GM23338 (cell line): ENCODE measurements around the gene MFRP. TPM values are rescaled to one million over a fixed set of nuclear protein-coding genes. Genes with fewer than 3 reads are reported as not detected.

Experiments used
- ATAC-seq: fragments of 200-7000 bp; cut with Tn5 transposase; 3 replicates; pipeline ENCODE4 v1.9.1; 2020
- DNase-seq: peaks from one replicate; pipeline ENCODE4 v3.0.0-alpha.2; 2015; ENCODE audit warnings: low spot score
- H2AFZ ChIP-seq: fragments of 200-600 bp; sonication (generic); 2 replicates; pipeline ENCODE4 v1.8.0; 2016; ENCODE audit warnings: antibody characterized with exemption, mild to moderate bottlenecking, moderate library complexity
- H3F3A ChIP-seq: fragments of 200-600 bp; sonication (generic); replicated peaks from 2 replicates; pipeline ENCODE4 v1.8.0; 2017; ENCODE audit warnings: antibody characterized with exemption, mixed run types, low read depth
- H3K27ac ChIP-seq: fragments of 200-600 bp; sonication (generic); 2 replicates; pipeline ENCODE4 v1.6.1; 2016; ENCODE audit warnings: low read depth
- H3K27me3 ChIP-seq: fragments of 200-600 bp; sonication (generic); 2 replicates; pipeline ENCODE4 v1.8.0; 2016; ENCODE audit warnings: mild to moderate bottlenecking, mixed run types, moderate library complexity; ENCODE audit not compliant: insufficient read depth
- H3K36me3 ChIP-seq: fragments of 200-600 bp; sonication (generic); 2 replicates; pipeline ENCODE4 v1.8.0; 2016; ENCODE audit warnings: mild to moderate bottlenecking; ENCODE audit not compliant: insufficient read depth
- H3K4me1 ChIP-seq: fragments of 200-600 bp; sonication (generic); 2 replicates; pipeline ENCODE4 v1.8.0; 2016; ENCODE audit warnings: mild to moderate bottlenecking, moderate library complexity; ENCODE audit not compliant: insufficient read depth
- H3K4me2 ChIP-seq: fragments of 200-600 bp; sonication (generic); 2 replicates; pipeline ENCODE4 v1.7.1; 2017; ENCODE audit warnings: mixed run types
- H3K4me3 ChIP-seq: fragments of 200-600 bp; sonication (generic); 2 replicates; pipeline ENCODE4 v1.6.1; 2016; ENCODE audit warnings: mixed run types
- H3K79me2 ChIP-seq: fragments of 200-600 bp; sonication (generic); replicated peaks from 2 replicates; pipeline ENCODE4 v1.8.0; 2017; ENCODE audit warnings: mild to moderate bottlenecking; ENCODE audit not compliant: insufficient read depth
- H3K9me2 ChIP-seq: fragments of 200-600 bp; sonication (generic); 2 replicates; pipeline ENCODE4 v1.8.0; 2017; ENCODE audit not compliant: insufficient read depth
- H4K20me1 ChIP-seq: fragments of 200-600 bp; sonication (generic); replicated peaks from 2 replicates; pipeline ENCODE4 v1.8.0; 2017; ENCODE audit warnings: mild to moderate bottlenecking; ENCODE audit not compliant: insufficient read depth
- H3K27ac Mint-ChIP-seq: 2 replicates; pipeline ENCODE4 v1.8.0; 2020; ENCODE audit warnings: inconsistent platforms, mild to moderate bottlenecking, moderate library complexity, mixed read lengths
- H3K27me3 Mint-ChIP-seq: 3 replicates; pipeline ENCODE4 v1.8.0; 2022; ENCODE audit warnings: low read depth, mild to moderate bottlenecking, moderate library complexity, mixed read lengths, inconsistent platforms; ENCODE audit not compliant: insufficient read depth, poor library complexity
- H3K36me3 Mint-ChIP-seq: 3 replicates; pipeline ENCODE4 v1.8.0; 2021; ENCODE audit warnings: low read depth, mild to moderate bottlenecking, inconsistent platforms, moderate library complexity, mixed read lengths
- H3K4me1 Mint-ChIP-seq: 3 replicates; pipeline ENCODE4 v1.8.0; 2020; ENCODE audit warnings: mild to moderate bottlenecking, inconsistent platforms, mixed read lengths
- H3K4me3 Mint-ChIP-seq: 3 replicates; pipeline ENCODE4 v1.8.0; 2021; ENCODE audit warnings: moderate library complexity, mild to moderate bottlenecking, inconsistent platforms, mixed read lengths
- H3K9me3 Mint-ChIP-seq: 3 replicates; pipeline ENCODE4 v1.8.0; 2020; ENCODE audit warnings: moderate library complexity, mild to moderate bottlenecking, inconsistent platforms, mixed read lengths
- CREB1 ChIP-seq: fragments of 250-450 bp; sonication (Bioruptor Pico); IDR thresholded peaks from 2 replicates; pipeline ENCODE4 v1.5.0; 2020; ENCODE audit warnings: low read depth, mild to moderate bottlenecking, moderate library complexity
- EZH2 ChIP-seq: fragments of 200-600 bp; sonication (generic); IDR thresholded peaks from one replicate; pipeline ENCODE4 v1.8.0; 2017; ENCODE audit warnings: antibody characterized with exemption, mild to moderate bottlenecking, low read depth; ENCODE audit not compliant: unreplicated experiment
- ZNF114 ChIP-seq: fragments of 250-450 bp; sonication (Bioruptor Pico); IDR thresholded peaks from 2 replicates; pipeline ENCODE4 v1.5.0; 2020; ENCODE audit warnings: mild to moderate bottlenecking, moderate library complexity
- ZNF331 ChIP-seq: fragments of 250-450 bp; sonication (Bioruptor Pico); IDR thresholded peaks from 2 replicates; pipeline ENCODE4 v1.5.0; 2020; ENCODE audit warnings: low read depth, mild to moderate bottlenecking, moderate library complexity
- polyA plus RNA-seq: library from polyadenylated mRNA; unstranded; fragments of >200 nt; fragmentation: Nextera tagmentation; extraction: Ambion mirVana; gene quantifications from 2 replicates; pipeline ENCODE4 v1.2.1, GENCODE V29; 2016
- total RNA-seq: library from RNA; depleted of rRNA; stranded (reverse); fragments of >200 nt; shearing (Covaris generic); gene quantifications from 2 replicates; pipeline ENCODE4 v1.2.3, GENCODE V29; 2014
- TF ChIP-seq, protein P1 (sequence below): fragments of 250-450 bp; sonication (Bioruptor Pico); IDR thresholded peaks from 2 replicates; pipeline ENCODE4 v1.5.0; 2020; ENCODE audit warnings: mild to moderate bottlenecking, moderate library complexity
- TF ChIP-seq, protein P2 (sequence below): IDR thresholded peaks from 2 replicates; pipeline ENCODE4 v1.6.1; 2016; ENCODE audit warnings: antibody characterized with exemption

MFRP gene
- total and polyA plus RNA-seq, 2 experiments from 2014 or later: 0.03 TPM; not detected in 1

DNA sequence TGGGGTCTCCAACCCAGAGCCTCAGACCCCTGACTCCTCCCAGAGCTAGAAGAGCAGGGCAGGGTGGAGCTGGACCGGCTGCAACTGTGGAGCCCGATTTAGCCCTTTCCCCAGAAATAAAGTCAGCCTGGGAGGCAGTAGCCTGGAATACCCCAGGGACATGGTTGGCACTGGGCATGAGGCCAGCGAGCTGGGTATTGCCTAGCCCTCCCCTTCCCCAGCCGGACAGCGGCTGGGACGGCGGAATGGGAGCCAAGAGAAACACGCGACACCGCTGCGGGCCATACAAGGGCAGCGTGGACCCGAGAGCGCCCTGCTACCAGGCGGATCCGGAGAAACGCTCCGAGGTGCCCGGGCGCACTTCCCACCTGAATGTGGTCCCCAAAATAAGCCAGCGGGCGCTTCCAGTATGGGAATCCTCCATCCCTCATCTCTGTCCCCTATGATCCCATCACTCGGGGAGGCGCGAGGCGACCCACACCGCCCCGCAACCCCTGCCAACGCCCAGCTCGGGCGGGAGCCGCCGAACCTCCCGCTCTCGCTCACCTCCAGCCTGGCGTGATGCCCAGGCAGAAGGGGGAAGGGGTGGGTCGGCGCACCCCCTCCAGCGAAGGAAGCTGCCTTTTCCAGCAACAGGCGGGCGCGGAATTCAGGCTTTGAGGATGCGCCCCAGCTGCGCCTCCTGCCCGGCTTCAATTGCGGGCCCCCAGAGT is 30.3 kb downstream of the MFRP start:
- H3K36me3 Mint-ChIP-seq: peaks cover 3% of the 10 kb centered on the region; the same call in 1 of the 3 replicates
- no peaks in the 10 kb centered on the region for H3K9me2 ChIP-seq
- peaks cover 55% of the 10 kb centered on the region for H3K27me3 Mint-ChIP-seq
- no peak for DNase-seq
- H3K27ac ChIP-seq: no peak overlapping the region
- H3K79me2 ChIP-seq: no peaks in the 10 kb centered on the region
- H2AFZ ChIP-seq: peak overlapping the region; percentile 72
- peaks cover 7% of the 10 kb centered on the region; the same call in 1 of the 2 replicates for H4K20me1 ChIP-seq
- no peaks in the 10 kb centered on the region for H3K36me3 ChIP-seq
- H3K4me3 Mint-ChIP-seq: peak overlapping the region; percentile 68
- peak overlapping the region; percentile 98 for H3K4me2 ChIP-seq
- TF ChIP-seq ZNF331 (CRISPR knock-in tag): no peak
- peak; percentile 35 for TF ChIP-seq EZH2
- TF ChIP-seq, protein P1, sequence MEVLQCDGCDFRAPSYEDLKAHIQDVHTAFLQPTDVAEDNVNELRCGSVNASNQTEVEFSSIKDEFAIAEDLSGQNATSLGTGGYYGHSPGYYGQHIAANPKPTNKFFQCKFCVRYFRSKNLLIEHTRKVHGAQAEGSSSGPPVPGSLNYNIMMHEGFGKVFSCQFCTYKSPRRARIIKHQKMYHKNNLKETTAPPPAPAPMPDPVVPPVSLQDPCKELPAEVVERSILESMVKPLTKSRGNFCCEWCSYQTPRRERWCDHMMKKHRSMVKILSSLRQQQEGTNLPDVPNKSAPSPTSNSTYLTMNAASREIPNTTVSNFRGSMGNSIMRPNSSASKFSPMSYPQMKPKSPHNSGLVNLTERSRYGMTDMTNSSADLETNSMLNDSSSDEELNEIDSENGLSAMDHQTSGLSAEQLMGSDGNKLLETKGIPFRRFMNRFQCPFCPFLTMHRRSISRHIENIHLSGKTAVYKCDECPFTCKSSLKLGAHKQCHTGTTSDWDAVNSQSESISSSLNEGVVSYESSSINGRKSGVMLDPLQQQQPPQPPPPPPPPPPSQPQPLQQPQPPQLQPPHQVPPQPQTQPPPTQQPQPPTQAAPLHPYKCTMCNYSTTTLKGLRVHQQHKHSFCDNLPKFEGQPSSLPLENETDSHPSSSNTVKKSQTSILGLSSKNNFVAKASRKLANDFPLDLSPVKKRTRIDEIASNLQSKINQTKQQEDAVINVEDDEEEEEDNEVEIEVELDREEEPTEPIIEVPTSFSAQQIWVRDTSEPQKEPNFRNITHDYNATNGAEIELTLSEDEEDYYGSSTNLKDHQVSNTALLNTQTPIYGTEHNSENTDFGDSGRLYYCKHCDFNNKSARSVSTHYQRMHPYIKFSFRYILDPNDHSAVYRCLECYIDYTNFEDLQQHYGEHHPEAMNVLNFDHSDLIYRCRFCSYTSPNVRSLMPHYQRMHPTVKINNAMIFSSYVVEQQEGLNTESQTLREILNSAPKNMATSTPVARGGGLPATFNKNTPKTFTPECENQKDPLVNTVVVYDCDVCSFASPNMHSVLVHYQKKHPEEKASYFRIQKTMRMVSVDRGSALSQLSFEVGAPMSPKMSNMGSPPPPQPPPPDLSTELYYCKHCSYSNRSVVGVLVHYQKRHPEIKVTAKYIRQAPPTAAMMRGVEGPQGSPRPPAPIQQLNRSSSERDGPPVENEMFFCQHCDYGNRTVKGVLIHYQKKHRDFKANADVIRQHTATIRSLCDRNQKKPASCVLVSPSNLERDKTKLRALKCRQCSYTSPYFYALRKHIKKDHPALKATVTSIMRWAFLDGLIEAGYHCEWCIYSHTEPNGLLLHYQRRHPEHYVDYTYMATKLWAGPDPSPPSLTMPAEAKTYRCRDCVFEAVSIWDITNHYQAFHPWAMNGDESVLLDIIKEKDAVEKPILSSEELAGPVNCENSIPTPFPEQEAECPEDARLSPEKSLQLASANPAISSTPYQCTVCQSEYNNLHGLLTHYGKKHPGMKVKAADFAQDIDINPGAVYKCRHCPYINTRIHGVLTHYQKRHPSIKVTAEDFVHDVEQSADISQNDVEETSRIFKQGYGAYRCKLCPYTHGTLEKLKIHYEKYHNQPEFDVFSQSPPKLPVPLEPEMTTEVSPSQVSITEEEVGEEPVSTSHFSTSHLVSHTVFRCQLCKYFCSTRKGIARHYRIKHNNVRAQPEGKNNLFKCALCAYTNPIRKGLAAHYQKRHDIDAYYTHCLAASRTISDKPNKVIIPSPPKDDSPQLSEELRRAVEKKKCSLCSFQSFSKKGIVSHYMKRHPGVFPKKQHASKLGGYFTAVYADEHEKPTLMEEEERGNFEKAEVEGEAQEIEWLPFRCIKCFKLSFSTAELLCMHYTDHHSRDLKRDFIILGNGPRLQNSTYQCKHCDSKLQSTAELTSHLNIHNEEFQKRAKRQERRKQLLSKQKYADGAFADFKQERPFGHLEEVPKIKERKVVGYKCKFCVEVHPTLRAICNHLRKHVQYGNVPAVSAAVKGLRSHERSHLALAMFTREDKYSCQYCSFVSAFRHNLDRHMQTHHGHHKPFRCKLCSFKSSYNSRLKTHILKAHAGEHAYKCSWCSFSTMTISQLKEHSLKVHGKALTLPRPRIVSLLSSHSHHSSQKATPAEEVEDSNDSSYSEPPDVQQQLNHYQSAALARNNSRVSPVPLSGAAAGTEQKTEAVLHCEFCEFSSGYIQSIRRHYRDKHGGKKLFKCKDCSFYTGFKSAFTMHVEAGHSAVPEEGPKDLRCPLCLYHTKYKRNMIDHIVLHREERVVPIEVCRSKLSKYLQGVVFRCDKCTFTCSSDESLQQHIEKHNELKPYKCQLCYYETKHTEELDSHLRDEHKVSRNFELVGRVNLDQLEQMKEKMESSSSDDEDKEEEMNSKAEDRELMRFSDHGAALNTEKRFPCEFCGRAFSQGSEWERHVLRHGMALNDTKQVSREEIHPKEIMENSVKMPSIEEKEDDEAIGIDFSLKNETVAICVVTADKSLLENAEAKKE (CRISPR knock-in tag): no peak
- no peak for TF ChIP-seq CREB1
- TF ChIP-seq, protein P2, sequence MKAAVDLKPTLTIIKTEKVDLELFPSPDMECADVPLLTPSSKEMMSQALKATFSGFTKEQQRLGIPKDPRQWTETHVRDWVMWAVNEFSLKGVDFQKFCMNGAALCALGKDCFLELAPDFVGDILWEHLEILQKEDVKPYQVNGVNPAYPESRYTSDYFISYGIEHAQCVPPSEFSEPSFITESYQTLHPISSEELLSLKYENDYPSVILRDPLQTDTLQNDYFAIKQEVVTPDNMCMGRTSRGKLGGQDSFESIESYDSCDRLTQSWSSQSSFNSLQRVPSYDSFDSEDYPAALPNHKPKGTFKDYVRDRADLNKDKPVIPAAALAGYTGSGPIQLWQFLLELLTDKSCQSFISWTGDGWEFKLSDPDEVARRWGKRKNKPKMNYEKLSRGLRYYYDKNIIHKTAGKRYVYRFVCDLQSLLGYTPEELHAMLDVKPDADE: no peak
- no peak for TF ChIP-seq ZNF114 (CRISPR knock-in tag)
- H3K27me3 ChIP-seq: peaks cover 42% of the 10 kb centered on the region
- H3K4me1 ChIP-seq: peaks cover 40% of the 10 kb centered on the region
- H3F3A ChIP-seq: peaks cover 15% of the 10 kb centered on the region
- no peaks in the 10 kb centered on the region for H3K9me3 Mint-ChIP-seq
- H3K4me1 Mint-ChIP-seq: peaks cover 31% of the 10 kb centered on the region
- ATAC-seq: peak; percentile 0; the same call in 1 of the 3 replicates
- peak overlapping the region; percentile 86 for H3K4me3 ChIP-seq
- no peak overlapping the region for H3K27ac Mint-ChIP-seq
